ENCODE results near the gene PSPN.

DNA sequence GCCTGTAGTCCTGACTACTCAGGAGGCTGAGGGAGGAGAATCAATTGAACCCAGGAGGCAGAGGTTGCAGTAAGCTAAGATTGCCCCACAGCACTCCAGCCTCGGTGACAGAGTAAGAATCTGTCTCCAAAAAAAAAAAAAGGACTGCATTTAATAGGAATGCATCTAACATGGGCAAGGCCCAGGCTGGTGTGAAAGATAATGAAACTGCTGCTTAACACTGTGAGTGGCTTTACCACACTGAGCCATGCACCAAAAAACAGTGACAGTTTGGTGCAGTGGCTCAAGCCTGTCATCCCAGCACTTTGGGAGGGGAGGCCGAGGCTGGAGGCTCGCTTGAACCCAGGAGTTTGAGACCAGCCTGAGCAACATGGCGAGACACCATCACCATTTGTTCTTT, 8.6 kb upstream of the PSPN start:
- no peak for TF ChIP-seq POLR2A (IDR thresholded peaks at IDR 0.05)
- TF ChIP-seq, protein P1, sequence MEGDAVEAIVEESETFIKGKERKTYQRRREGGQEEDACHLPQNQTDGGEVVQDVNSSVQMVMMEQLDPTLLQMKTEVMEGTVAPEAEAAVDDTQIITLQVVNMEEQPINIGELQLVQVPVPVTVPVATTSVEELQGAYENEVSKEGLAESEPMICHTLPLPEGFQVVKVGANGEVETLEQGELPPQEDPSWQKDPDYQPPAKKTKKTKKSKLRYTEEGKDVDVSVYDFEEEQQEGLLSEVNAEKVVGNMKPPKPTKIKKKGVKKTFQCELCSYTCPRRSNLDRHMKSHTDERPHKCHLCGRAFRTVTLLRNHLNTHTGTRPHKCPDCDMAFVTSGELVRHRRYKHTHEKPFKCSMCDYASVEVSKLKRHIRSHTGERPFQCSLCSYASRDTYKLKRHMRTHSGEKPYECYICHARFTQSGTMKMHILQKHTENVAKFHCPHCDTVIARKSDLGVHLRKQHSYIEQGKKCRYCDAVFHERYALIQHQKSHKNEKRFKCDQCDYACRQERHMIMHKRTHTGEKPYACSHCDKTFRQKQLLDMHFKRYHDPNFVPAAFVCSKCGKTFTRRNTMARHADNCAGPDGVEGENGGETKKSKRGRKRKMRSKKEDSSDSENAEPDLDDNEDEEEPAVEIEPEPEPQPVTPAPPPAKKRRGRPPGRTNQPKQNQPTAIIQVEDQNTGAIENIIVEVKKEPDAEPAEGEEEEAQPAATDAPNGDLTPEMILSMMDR (IDR thresholded peaks at IDR 0.05) = no peak

Measured in adrenal gland (tissue), 5 donors.